ENCODE data around the gene AUTS2. TPM values are rescaled to one million over a fixed set of nuclear protein-coding genes. Genes with fewer than 3 reads are reported as not detected.

Gene AUTS2
- total and polyA plus RNA-seq, 2 of the 8 experiments (the other 6 are each of a cell fraction or from before 2014, with no cell fraction given) = 25.9 to 101 TPM

GRCh38 chr7:70415179-70415972 is 817.1 kb downstream of the AUTS2 start (continued):
- TF ChIP-seq ATF2 (IDR thresholded peaks at IDR 0.05; ENCODE audit: low read length) (no peak), E2F6 (IDR thresholded peaks at IDR 0.05) (no peak), HDAC2 (IDR thresholded peaks at IDR 0.05; ENCODE audit: borderline replicate concordance in 1 of 2, low read depth in 2 of 2, low read length in 2 of 2) (no peak), EZH2 (IDR thresholded peaks at IDR 0.05; ENCODE audit: low read depth, low read length, severe bottlenecking) (no peak), TEAD4 (IDR thresholded peaks at IDR 0.05; ENCODE audit: low read depth, low read length) (no peak), HDAC6 (IDR thresholded peaks at IDR 0.05; ENCODE audit: low read depth, low read length) (no peak), GTF2F1 (IDR thresholded peaks at IDR 0.05; ENCODE audit: borderline replicate concordance, low read depth, low read length) (no peak), RNF2 (IDR thresholded peaks at IDR 0.05; ENCODE audit: borderline replicate concordance, low read depth, low read length, missing control alignments, poor library complexity, severe bottlenecking) (no peak)
